Measurements from ENCODE around the gene GPI.

DNA sequence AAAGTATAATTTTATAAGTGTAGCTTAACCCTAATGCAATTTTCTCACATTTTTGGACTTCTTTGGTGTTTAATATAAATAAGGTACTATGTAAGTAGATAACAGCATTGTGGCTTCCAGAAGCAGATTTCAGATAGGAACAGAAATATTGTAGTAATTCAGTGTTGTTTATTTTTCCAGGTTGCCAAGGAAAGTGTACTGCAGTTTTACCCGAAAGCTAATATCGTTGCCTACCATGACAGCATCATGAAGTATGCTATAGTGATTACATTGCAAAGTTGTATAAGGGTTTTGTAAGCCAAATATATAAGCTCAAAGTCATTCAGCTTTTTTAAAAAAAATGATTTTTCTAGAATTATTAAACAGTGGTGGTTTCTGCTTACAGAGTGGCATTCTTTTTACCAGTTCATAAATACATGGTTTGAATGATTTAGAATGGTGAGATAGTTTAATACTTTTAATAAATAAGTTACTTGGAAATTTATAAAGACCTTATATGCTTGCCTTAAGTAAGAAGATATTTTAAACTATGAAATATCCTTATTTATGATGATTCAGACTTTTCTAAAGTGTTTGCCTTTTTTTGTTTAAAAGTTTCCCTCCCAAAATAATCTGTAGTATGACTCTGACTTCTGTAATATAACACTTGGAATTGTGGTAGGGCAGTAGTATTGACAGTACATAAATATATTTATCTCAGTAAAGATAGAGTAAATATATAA is 66.8 kb downstream of the GPI start:
- TF ChIP-seq, protein P1, sequence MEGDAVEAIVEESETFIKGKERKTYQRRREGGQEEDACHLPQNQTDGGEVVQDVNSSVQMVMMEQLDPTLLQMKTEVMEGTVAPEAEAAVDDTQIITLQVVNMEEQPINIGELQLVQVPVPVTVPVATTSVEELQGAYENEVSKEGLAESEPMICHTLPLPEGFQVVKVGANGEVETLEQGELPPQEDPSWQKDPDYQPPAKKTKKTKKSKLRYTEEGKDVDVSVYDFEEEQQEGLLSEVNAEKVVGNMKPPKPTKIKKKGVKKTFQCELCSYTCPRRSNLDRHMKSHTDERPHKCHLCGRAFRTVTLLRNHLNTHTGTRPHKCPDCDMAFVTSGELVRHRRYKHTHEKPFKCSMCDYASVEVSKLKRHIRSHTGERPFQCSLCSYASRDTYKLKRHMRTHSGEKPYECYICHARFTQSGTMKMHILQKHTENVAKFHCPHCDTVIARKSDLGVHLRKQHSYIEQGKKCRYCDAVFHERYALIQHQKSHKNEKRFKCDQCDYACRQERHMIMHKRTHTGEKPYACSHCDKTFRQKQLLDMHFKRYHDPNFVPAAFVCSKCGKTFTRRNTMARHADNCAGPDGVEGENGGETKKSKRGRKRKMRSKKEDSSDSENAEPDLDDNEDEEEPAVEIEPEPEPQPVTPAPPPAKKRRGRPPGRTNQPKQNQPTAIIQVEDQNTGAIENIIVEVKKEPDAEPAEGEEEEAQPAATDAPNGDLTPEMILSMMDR (IDR thresholded peaks at IDR 0.05): no peak
- TF ChIP-seq POLR2A (IDR thresholded peaks at IDR 0.05) (no peak), POLR2AphosphoS5 (IDR thresholded peaks at IDR 0.05) (no peak)
